SK-N-MC (cell line): Measurements from ENCODE around the gene RPS6KB2.

Source experiments
- EZH2 ChIP-seq: fragments of 200-600 bp; sonication (generic); IDR thresholded peaks from one replicate; pipeline ENCODE4 v1.6.1; 2017; ENCODE audit warnings: antibody characterized with exemption
- POLR2AphosphoS5 ChIP-seq: IDR thresholded peaks from 2 replicates; pipeline ENCODE4 v1.6.1; 2012; ENCODE audit warnings: mild to moderate bottlenecking, low read depth, low read length, borderline replicate concordance

DNA sequence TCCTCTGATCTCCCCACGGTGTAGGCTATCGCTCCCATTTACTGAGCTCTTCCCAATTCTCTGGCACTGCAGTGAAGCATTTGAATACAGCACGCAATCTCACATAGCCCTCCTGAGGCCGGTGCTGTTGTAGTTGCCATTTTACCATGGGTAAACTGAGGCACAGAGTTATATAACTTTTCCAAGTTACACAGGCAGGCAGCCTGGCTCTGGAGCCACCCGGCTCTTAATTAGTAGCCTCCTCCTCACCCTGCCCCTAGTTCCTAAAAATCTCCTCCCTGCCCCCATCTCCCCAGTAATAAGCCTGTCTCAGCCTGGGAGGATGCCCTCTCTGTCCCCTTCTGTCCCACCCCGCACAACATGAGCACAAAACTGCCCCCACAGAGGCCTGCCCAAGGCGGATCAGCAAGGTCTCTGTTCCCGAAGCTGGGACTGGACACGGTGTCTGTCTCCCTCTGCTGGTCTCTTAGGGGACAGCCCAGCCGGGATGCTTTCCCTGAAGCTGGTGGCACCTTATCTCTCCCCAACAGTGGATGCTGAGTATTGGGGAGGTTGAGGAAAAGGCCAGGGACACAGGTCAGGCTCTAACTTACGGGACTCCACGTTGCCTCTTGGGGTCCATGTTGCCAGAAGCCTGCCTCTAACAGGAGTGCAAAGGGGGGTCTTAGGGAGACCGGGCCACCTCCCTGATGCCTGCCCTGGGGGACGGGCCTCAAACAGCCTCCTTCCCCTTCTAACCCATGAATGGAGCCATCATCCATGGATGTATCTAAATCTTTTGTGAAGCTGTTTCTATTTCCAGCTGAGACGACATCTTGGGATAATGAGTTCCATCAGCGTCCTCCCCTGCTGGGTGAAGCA is 45.8 kb upstream of the RPS6KB2 start:
- TF ChIP-seq POLR2AphosphoS5 (no peak), EZH2 (no peak)
